C4-2B (cell line): ENCODE results near the gene SCP2.

Source experiments
- ZFX ChIP-seq: fragments of 450-650 bp; IDR thresholded peaks from 2 replicates; pipeline ENCODE4 v1.6.1; 2017
- TF ChIP-seq, protein P1 (sequence below): fragments of 450-650 bp; conservative IDR thresholded peaks from 2 replicates; pipeline ENCODE4 v1.5.1; 2017; ENCODE audit warnings: mild to moderate bottlenecking

DNA sequence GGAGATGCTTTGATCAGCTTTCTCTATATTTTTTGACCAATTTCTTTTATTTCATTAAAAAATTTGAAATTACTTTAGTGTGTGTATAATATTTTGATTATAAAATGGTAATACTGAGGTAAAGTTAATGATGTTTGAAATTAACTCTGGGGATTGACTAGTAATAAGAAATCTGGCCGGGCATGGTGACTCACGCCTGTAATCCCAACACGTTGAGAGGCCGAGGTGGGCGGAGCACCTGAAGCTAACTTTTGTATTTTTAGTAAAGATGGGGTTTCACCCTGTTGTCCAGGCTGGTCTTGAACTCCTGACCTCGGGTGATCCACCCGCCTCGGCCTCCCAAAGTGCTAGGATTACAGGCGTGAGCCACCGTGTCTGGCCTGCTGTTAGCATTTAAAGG is 17.5 kb downstream of the SCP2 start:
- TF ChIP-seq, protein P1, sequence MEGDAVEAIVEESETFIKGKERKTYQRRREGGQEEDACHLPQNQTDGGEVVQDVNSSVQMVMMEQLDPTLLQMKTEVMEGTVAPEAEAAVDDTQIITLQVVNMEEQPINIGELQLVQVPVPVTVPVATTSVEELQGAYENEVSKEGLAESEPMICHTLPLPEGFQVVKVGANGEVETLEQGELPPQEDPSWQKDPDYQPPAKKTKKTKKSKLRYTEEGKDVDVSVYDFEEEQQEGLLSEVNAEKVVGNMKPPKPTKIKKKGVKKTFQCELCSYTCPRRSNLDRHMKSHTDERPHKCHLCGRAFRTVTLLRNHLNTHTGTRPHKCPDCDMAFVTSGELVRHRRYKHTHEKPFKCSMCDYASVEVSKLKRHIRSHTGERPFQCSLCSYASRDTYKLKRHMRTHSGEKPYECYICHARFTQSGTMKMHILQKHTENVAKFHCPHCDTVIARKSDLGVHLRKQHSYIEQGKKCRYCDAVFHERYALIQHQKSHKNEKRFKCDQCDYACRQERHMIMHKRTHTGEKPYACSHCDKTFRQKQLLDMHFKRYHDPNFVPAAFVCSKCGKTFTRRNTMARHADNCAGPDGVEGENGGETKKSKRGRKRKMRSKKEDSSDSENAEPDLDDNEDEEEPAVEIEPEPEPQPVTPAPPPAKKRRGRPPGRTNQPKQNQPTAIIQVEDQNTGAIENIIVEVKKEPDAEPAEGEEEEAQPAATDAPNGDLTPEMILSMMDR, result no peak
- no peak for TF ChIP-seq ZFX
